ENCODE measurements around the gene SLC27A2. TPM values are rescaled to one million over a fixed set of nuclear protein-coding genes. Genes with fewer than 3 reads are reported as not detected.

The SLC27A2 gene
- total RNA-seq, 2 donors from 2014 or later, result 35.6 to 55.7 TPM

DNA sequence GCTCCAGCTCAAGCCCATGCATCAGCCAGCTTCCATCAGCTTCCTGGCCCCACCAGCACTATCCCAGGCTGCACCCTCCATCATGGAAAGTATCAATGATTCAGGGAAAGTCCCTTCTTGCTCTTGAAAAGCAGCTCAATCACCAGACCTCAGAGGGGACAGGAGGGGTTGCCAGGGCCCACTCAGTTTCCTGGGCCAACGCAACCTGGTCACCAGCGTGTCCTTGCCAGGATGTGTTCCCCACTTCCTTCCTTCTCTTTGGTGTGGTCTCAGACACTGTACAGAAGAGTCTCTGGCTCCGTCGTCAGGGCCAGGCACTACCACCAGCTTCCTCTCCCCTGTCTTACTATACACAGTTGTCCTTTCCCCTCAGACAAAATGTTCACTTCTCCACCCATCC, 80.5 kb downstream of the SLC27A2 start:
- Histone ChIP-seq H3K27ac (no peak overlapping the region), H3K4me1 (no peaks in the 10 kb centered on the region), H3K9ac (ENCODE audit: low read depth in 2 of 2, low read length in 2 of 2) (no peak overlapping the region), H3K27me3 (no peaks in the 10 kb centered on the region), H3K4me3 (no peak overlapping the region), H3K36me3 (no peaks in the 10 kb centered on the region), H3K9me3 (no peaks in the 10 kb centered on the region)
- DNase-seq, result no peak
- TF ChIP-seq, protein P1, sequence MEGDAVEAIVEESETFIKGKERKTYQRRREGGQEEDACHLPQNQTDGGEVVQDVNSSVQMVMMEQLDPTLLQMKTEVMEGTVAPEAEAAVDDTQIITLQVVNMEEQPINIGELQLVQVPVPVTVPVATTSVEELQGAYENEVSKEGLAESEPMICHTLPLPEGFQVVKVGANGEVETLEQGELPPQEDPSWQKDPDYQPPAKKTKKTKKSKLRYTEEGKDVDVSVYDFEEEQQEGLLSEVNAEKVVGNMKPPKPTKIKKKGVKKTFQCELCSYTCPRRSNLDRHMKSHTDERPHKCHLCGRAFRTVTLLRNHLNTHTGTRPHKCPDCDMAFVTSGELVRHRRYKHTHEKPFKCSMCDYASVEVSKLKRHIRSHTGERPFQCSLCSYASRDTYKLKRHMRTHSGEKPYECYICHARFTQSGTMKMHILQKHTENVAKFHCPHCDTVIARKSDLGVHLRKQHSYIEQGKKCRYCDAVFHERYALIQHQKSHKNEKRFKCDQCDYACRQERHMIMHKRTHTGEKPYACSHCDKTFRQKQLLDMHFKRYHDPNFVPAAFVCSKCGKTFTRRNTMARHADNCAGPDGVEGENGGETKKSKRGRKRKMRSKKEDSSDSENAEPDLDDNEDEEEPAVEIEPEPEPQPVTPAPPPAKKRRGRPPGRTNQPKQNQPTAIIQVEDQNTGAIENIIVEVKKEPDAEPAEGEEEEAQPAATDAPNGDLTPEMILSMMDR (IDR thresholded peaks at IDR 0.05), result no peak
- intact Hi-C loops (cut with DNase I), result no loop called here

DNA sequence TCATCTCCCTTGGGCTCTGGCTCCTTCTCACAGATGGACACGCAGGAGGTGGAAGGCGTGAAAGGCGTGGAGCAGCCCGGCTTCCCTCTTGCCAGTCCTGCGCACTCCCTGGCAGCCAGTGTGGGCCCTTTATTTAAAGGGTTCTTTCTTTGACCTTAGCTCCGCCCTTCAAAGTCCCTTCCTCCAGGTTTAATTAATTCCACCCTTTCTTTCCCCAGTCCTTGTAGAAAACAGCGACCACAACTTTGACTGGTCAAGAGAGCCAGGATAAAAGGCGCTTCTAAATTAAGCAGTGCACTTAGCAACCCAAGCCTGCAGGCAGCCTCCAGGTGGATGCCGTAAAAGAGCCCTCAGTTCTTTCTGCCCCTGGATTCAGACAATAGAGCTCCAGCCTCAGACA, 83.6 kb downstream of the SLC27A2 start, which contains the start of gene HDC:
TSS of gene HDC (minus strand) at position 107 of the 400 bp plus-strand sequence. CDS start at position 4, 103 bp downstream.
- no peak within 1 kb of the TSS for H3K4me3 ChIP-seq
- no peak within 1 kb of the TSS for H3K27ac ChIP-seq
- no peaks in the 10 kb centered on the region for H3K27me3 ChIP-seq
- no peak for DNase-seq
- no peaks in the 10 kb centered on the region for H3K36me3 ChIP-seq
- H3K4me1 ChIP-seq, result no peaks in the 10 kb centered on the region
- TF ChIP-seq, protein P1 (IDR thresholded peaks at IDR 0.05), result no peak
- no peak within 1 kb of the TSS for H3K9ac ChIP-seq (ENCODE audit: low read depth in 2 of 2, low read length in 2 of 2)
- H3K9me3 ChIP-seq, result no peaks in the 10 kb centered on the region
- intact Hi-C loops (cut with DNase I), result no loop called here

GRCh38 chr15:50267577-50267976, 85.6 kb downstream of the SLC27A2 start:
- no peak for DNase-seq
- no peaks in the 10 kb centered on the region for H3K9me3 ChIP-seq
- intact Hi-C loops (cut with DNase I), result no loop called here

GRCh38 chr15:50275091-50275490, 93.1 kb downstream of the SLC27A2 start:
- Histone ChIP-seq H3K9ac (ENCODE audit: low read depth in 2 of 2, low read length in 2 of 2) (no peak overlapping the region), H3K36me3 (no peaks in the 10 kb centered on the region), H3K4me3 (no peak overlapping the region), H3K27me3 (no peaks in the 10 kb centered on the region), H3K9me3 (no peaks in the 10 kb centered on the region), H3K4me1 (no peaks in the 10 kb centered on the region), H3K27ac (no peak overlapping the region)
- TF ChIP-seq, protein P1 (IDR thresholded peaks at IDR 0.05), result no peak
- intact Hi-C loops (cut with DNase I), result no loop called here
- no peak for DNase-seq

More at GRCh38 chr15:50267577-50267976, 85.6 kb downstream of the SLC27A2 start:
- no peaks in the 10 kb centered on the region for H3K27me3 ChIP-seq
- H3K27ac ChIP-seq, result no peak overlapping the region
- no peak overlapping the region for H3K9ac ChIP-seq (ENCODE audit: low read depth in 2 of 2, low read length in 2 of 2)
- no peaks in the 10 kb centered on the region for H3K36me3 ChIP-seq
- no peaks in the 10 kb centered on the region for H3K4me1 ChIP-seq
- TF ChIP-seq, protein P1 (IDR thresholded peaks at IDR 0.05), result no peak
- no peak overlapping the region for H3K4me3 ChIP-seq

- Histone ChIP-seq H3K4me3 (no peak overlapping the region), H3K9ac (ENCODE audit: low read depth in 2 of 2, low read length in 2 of 2) (no peak overlapping the region), H3K36me3 (no peaks in the 10 kb centered on the region), H3K27me3 (no peaks in the 10 kb centered on the region), H3K9me3 (no peaks in the 10 kb centered on the region), H3K27ac (no peak overlapping the region), H3K4me1 (no peaks in the 10 kb centered on the region)
- intact Hi-C loops (cut with DNase I), result no loop called here
- TF ChIP-seq, protein P1 (IDR thresholded peaks at IDR 0.05), result no peak
- no peak for DNase-seq
These were observed 93.9 kb downstream of the SLC27A2 start for GRCh38 chr15:50275908-50276307.
